ENCODE measurements around the gene CCPG1.

- TF ChIP-seq CTCF (conservative IDR thresholded peaks at IDR 0.05; ENCODE audit: low read length) (no peak), EZH2phosphoT487 (IDR thresholded peaks at IDR 0.05; ENCODE audit: borderline replicate concordance, low read depth, low read length) (no peak)
Measured at GRCh38 chr15:55356985-55357585, 51.1 kb downstream of the CCPG1 start.

Data from OCI-LY7 (cell line).